Measurements from ENCODE around the gene PHGDH.

DNA sequence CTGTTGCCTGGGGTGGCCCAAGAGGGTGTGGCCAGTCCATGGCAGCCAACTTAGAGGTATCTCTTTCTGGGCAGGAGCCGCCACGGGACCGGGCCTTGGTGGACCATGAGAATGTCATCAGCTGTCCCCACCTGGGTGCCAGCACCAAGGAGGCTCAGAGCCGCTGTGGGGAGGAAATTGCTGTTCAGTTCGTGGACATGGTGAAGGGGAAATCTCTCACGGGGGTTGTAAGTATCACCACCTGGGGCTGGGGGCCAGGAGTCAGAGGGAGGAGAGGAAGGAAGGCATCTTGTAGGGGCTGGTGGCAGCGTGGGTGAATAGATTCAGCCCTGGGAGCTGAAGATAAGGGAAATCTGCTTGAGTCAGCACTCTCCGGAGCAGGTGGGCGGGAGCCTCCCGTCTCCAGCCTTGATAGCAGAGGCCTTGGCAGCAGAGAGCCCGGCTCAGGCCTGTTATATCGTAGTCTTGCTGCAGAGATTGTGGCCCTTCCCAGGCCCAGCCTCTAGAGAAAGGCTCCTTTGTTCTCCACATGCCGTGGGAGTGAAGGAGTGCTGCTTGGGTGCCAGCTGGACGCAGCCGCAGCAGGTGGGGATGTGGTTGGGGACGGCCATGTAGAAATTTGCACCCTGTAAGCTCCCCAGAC lies 25.4 kb downstream of the PHGDH start:
- TF ChIP-seq, protein P1, sequence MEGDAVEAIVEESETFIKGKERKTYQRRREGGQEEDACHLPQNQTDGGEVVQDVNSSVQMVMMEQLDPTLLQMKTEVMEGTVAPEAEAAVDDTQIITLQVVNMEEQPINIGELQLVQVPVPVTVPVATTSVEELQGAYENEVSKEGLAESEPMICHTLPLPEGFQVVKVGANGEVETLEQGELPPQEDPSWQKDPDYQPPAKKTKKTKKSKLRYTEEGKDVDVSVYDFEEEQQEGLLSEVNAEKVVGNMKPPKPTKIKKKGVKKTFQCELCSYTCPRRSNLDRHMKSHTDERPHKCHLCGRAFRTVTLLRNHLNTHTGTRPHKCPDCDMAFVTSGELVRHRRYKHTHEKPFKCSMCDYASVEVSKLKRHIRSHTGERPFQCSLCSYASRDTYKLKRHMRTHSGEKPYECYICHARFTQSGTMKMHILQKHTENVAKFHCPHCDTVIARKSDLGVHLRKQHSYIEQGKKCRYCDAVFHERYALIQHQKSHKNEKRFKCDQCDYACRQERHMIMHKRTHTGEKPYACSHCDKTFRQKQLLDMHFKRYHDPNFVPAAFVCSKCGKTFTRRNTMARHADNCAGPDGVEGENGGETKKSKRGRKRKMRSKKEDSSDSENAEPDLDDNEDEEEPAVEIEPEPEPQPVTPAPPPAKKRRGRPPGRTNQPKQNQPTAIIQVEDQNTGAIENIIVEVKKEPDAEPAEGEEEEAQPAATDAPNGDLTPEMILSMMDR (optimal IDR thresholded peaks at IDR 0.05 in 1 of 3, IDR thresholded peaks at IDR 0.05 in 1 of 3, conservative IDR thresholded peaks at IDR 0.05 in 1 of 3; ENCODE audit: extremely low read depth in 1 of 3, insufficient read depth in 2 of 3, low read length in 3 of 3) = no peak
- TF ChIP-seq EZH2 (IDR thresholded peaks at IDR 0.05; ENCODE audit: low read length) = no peak

All from keratinocyte (primary cell).